H1 (cell line): ENCODE measurements around the gene STARD13.

Source experiments
- POLR2A ChIP-seq, 2 experiments: IDR thresholded peaks; 1 replicate in 1 of 2; 2 replicates in 1 of 2; pipeline ENCODE4 v1.6.1; 2011; ENCODE audit warnings: low read depth in 2 of 2, low read length in 2 of 2, mild to moderate bottlenecking in 2 of 2; ENCODE audit errors: control extremely low read depth in 1 of 2
- POLR2AphosphoS5 ChIP-seq: IDR thresholded peaks from 2 replicates; pipeline ENCODE4 v1.6.1; 2011; ENCODE audit warnings: low read depth, low read length
- RAD21 ChIP-seq, 2 experiments: IDR thresholded peaks in 1 of 2; conservative IDR thresholded peaks in 1 of 2; 2 replicates each; pipeline ENCODE4 v1.6.1; 2011; ENCODE audit warnings: low read depth in 2 of 2, low read length in 2 of 2, improper control_type of control experiment in 1 of 2, inconsistent platforms in 1 of 2, mild to moderate bottlenecking in 1 of 2, moderate library complexity in 1 of 2
- TF ChIP-seq, protein P1 (sequence below), 3 experiments: IDR thresholded peaks; 1 replicate in 2 of 3; 2 replicates in 1 of 3; pipeline versions ENCODE4 v1.5.1 to v1.6.1; 2011; ENCODE audit warnings: low read length in 3 of 3, mild to moderate bottlenecking in 3 of 3, inconsistent platforms in 2 of 3, low read depth in 1 of 3, moderate library complexity in 1 of 3; ENCODE audit not compliant: insufficient read depth in 1 of 3; ENCODE audit errors: control extremely low read depth in 1 of 3

DNA sequence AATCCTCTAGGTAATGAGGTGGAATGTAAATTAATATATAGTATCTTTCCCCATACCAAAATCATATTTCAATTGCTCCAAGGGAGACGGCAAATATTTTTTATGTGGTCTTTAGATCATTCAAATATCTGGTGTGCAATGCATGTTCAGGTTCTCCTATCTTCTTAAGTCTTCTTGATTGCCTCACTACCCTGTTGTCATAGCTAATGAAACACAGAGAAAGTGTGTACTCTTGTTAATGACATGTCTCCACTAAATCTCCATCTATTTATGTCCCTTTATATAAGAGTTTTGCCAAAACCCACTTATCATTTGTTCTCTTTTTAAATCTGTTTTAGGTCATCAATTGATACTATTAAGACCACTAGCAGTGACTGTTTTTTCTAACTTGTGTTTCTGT is 6.6 kb downstream of the STARD13 start:
- TF ChIP-seq, protein P1, sequence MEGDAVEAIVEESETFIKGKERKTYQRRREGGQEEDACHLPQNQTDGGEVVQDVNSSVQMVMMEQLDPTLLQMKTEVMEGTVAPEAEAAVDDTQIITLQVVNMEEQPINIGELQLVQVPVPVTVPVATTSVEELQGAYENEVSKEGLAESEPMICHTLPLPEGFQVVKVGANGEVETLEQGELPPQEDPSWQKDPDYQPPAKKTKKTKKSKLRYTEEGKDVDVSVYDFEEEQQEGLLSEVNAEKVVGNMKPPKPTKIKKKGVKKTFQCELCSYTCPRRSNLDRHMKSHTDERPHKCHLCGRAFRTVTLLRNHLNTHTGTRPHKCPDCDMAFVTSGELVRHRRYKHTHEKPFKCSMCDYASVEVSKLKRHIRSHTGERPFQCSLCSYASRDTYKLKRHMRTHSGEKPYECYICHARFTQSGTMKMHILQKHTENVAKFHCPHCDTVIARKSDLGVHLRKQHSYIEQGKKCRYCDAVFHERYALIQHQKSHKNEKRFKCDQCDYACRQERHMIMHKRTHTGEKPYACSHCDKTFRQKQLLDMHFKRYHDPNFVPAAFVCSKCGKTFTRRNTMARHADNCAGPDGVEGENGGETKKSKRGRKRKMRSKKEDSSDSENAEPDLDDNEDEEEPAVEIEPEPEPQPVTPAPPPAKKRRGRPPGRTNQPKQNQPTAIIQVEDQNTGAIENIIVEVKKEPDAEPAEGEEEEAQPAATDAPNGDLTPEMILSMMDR (IDR thresholded peaks at IDR 0.05; ENCODE audit: control extremely low read depth in 1 of 3, insufficient read depth in 1 of 3, low read depth in 1 of 3, low read length in 3 of 3), result no peak
- TF ChIP-seq POLR2AphosphoS5 (no peak), RAD21 (IDR thresholded peaks at IDR 0.05 in 1 of 2, conservative IDR thresholded peaks at IDR 0.05 in 1 of 2; ENCODE audit: low read depth in 2 of 2, low read length in 2 of 2) (no peak), POLR2A (IDR thresholded peaks at IDR 0.05; ENCODE audit: control extremely low read depth in 1 of 2, low read depth in 2 of 2, low read length in 2 of 2) (no peak)
